Gastrocnemius medialis (tissue), 4 donors: ENCODE measurements around the gene MBD3L4.

Experiments used
- CTCF ChIP-seq, 5 experiments: fragments of 450-650 bp in 3 of 5; fragments of 200-600 bp in 2 of 5; sonication (generic) in 2 of 5; IDR thresholded peaks in 4 of 5; conservative IDR thresholded peaks in 1 of 5; 1 replicate in 4 of 5; 2 replicates in 1 of 5; pipeline ENCODE4 v1.5.1; 2016 to 2019; ENCODE audit warnings: antibody characterized with exemption in 5 of 5, mild to moderate bottlenecking in 3 of 5, moderate library complexity in 3 of 5
- POLR2A ChIP-seq, 2 donors: fragments of 450-650 bp; IDR thresholded peaks; one replicate each; pipeline ENCODE4 v1.6.1; 2017; ENCODE audit warnings: antibody characterized with exemption in 2 of 2, mild to moderate bottlenecking in 2 of 2, moderate library complexity in 2 of 2

- no peak for TF ChIP-seq CTCF (IDR thresholded peaks at IDR 0.05 in 4 of 5, conservative IDR thresholded peaks at IDR 0.05 in 1 of 5)
- no peak for TF ChIP-seq POLR2A (IDR thresholded peaks at IDR 0.05)
These were observed 43.2 kb downstream of the MBD3L4 start for GRCh38 chr19:6996810-6997209.
